ENCODE measurements around the gene SNX32.

Gene SNX32

GRCh38 chr11:65854852-65855837 is 21.4 kb downstream of the SNX32 start:
- TF ChIP-seq CTCF (IDR thresholded peaks at IDR 0.05; ENCODE audit: low read depth, low read length) = no peak
- DNase-seq (ENCODE audit: low read depth in 2 of 2) = no peak
- H3K4me3 ChIP-seq (replicated peaks in 1 of 2; ENCODE audit: low read depth in 2 of 2, low read length in 2 of 2) = peak overlapping the region in 1 of 2 donors; percentile 99

- peak overlapping the region; percentile 92 to 99 for H3K4me3 ChIP-seq (replicated peaks in 1 of 2; ENCODE audit: low read depth in 2 of 2, low read length in 2 of 2)
- no peak for TF ChIP-seq CTCF (IDR thresholded peaks at IDR 0.05; ENCODE audit: low read depth, low read length)
- DNase-seq (ENCODE audit: low read depth in 2 of 2) = no peak
Measured at GRCh38 chr11:65855927-65856363, 22.2 kb downstream of the SNX32 start.

GRCh38 chr11:65856689-65857499 is 23.1 kb downstream of the SNX32 start:
- no peak for TF ChIP-seq CTCF (IDR thresholded peaks at IDR 0.05; ENCODE audit: low read depth, low read length)
- H3K4me3 ChIP-seq (replicated peaks in 1 of 2; ENCODE audit: low read depth in 2 of 2, low read length in 2 of 2) = peak overlapping the region; percentile 92 to 99
- DNase-seq (ENCODE audit: low read depth in 2 of 2) = peak; percentile 68 to 73

GRCh38 chr11:65857500-65857852 is 23.7 kb downstream of the SNX32 start:
- no peak for DNase-seq (ENCODE audit: low read depth in 2 of 2)
- no peak for TF ChIP-seq CTCF (IDR thresholded peaks at IDR 0.05; ENCODE audit: low read depth, low read length)
- peak overlapping the region; percentile 92 to 99 for H3K4me3 ChIP-seq (replicated peaks in 1 of 2; ENCODE audit: low read depth in 2 of 2, low read length in 2 of 2)

GRCh38 chr11:65857853-65858680 is 24.3 kb downstream of the SNX32 start, which contains the start of gene CFL1:
CFL1 (minus strand) TSS chr11:65858180; CDS start chr11:65858099, 81 bp downstream.
- H3K4me3 ChIP-seq (replicated peaks in 1 of 2; ENCODE audit: low read depth in 2 of 2, low read length in 2 of 2) = peak within 1 kb of the TSS; percentile 95 to 99
- no peak for TF ChIP-seq CTCF (IDR thresholded peaks at IDR 0.05; ENCODE audit: low read depth, low read length)
- peak; percentile 98 to 99 for DNase-seq (ENCODE audit: low read depth in 2 of 2)

- peak overlapping the region; percentile 74 to 95 for H3K4me3 ChIP-seq (replicated peaks in 1 of 2; ENCODE audit: low read depth in 2 of 2, low read length in 2 of 2)
- no peak for TF ChIP-seq CTCF (IDR thresholded peaks at IDR 0.05; ENCODE audit: low read depth, low read length)
- no peak for DNase-seq (ENCODE audit: low read depth in 2 of 2)
Measured at GRCh38 chr11:65858681-65859087, 24.9 kb downstream of the SNX32 start.
